ENCODE results near the gene TMEM236. TPM values are rescaled to one million over a fixed set of nuclear protein-coding genes. Genes with fewer than 3 reads are reported as not detected.

The TMEM236 gene
- total RNA-seq, 1 experiment from 2014 or later = 0.07 TPM

DNA sequence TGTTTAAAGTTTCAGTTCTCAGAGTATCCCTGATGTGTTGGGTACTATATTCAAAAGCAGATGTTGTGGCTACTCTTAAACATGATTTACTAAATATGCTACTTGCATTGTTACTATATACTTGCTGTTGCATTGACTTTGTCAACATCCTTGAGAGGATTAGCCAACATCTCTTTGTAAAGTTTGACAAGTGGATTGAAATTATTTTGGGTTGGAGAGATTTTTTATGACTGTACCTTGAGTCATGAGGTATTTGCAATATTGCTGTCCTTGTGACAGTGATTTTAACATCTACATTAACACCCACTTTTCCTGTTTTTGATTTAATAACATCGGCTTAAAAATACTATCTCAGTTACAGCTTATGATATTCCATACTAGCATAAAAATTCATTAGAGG is 89.0 kb downstream of the TMEM236 start:
- Histone ChIP-seq H3K4me3 (replicated peaks in 1 of 2; ENCODE audit: low read depth in 1 of 2, low read length in 2 of 2) (no peak overlapping the region), H3K9me3 (ENCODE audit: control insufficient read depth in 1 of 2, insufficient read depth in 1 of 2, low read depth in 1 of 2, low read length in 2 of 2) (no peaks in the 10 kb centered on the region), H2AFZ (ENCODE audit: low read depth, low read length, poor library complexity, severe bottlenecking) (peak overlapping the region; percentile 27), H3K27ac (ENCODE audit: low read depth, low read length) (no peak overlapping the region), H3K9me2 (ENCODE audit: insufficient read depth) (no peaks in the 10 kb centered on the region), H3K4me2 (ENCODE audit: low read length) (no peak overlapping the region), H3K9ac (ENCODE audit: low read length) (no peak overlapping the region), H3K27me3 (ENCODE audit: insufficient read depth, low read length) (no peaks in the 10 kb centered on the region), H3K4me1 (ENCODE audit: control insufficient read depth in 1 of 2, insufficient read depth in 2 of 2, low read length in 2 of 2) (peaks cover 0 to 12% of the 10 kb centered on the region in 2 experiments; a peak in 2 of 4 replicates), H3K36me3 (ENCODE audit: control insufficient read depth in 1 of 2, insufficient read depth in 2 of 2, low read length in 2 of 2) (no peaks in the 10 kb centered on the region), H3K79me2 (ENCODE audit: insufficient read depth, low read length) (no peaks in the 10 kb centered on the region), H4K20me1 (ENCODE audit: insufficient read depth) (no peaks in the 10 kb centered on the region)
- no peak for TF ChIP-seq EZH2 (IDR thresholded peaks at IDR 0.05)
- intact Hi-C loops (cut with micrococcal nuclease) = loop anchor here (10.0 kb wide), 1 partner anchor 1966 kb away; no protein-coding TSS in a partner anchor
- RAD21 ChIA-PET (ENCODE audit: low non-redundant PET in 1 of 2, low total read pairs in 2 of 2, uncharacterized antibody in 2 of 2, unreplicated experiment in 2 of 2) = no interaction called here
- no peak for ATAC-seq
- POLR2A ChIA-PET = no interaction called here
- CTCF ChIA-PET = no interaction called here
- BruUV-seq (replicated peaks) = no TSS peak
- no peak for DNase-seq (ENCODE audit: low read depth, low spot score)

DNA sequence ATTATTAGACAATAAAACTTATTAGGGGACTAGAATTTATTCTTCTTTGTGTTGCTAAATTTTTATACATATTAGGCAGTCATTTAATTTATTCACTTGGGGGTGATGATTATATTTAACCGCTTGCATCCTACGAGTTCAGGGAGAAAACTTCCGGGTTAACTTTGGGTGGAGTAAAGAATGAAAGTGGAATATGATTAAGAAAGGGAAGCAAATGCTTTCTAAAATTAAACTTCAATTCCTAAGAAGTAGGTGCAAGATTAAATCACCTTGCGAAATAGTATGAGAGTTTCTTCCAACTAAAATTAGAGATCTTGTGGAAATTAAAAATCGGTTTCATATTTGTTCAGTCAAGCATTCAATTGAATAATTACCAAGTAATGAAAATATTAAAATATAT is 90.6 kb downstream of the TMEM236 start:
- no TSS peak for BruUV-seq (replicated peaks)
- H3K4me3 ChIP-seq (replicated peaks in 1 of 2; ENCODE audit: low read depth in 1 of 2, low read length in 2 of 2) = no peak overlapping the region
- H3K4me2 ChIP-seq (ENCODE audit: low read length) = no peak overlapping the region
- no peaks in the 10 kb centered on the region for H3K36me3 ChIP-seq (ENCODE audit: control insufficient read depth in 1 of 2, insufficient read depth in 2 of 2, low read length in 2 of 2)
- DNase-seq (ENCODE audit: low read depth, low spot score) (no peak), ATAC-seq (no peak)
- no peaks in the 10 kb centered on the region for H3K79me2 ChIP-seq (ENCODE audit: insufficient read depth, low read length)
- ChIA-PET RAD21 (ENCODE audit: low non-redundant PET in 1 of 2, low total read pairs in 2 of 2, uncharacterized antibody in 2 of 2, unreplicated experiment in 2 of 2) (no interaction called here), POLR2A (no interaction called here), CTCF (no interaction called here)
- no peaks in the 10 kb centered on the region for H4K20me1 ChIP-seq (ENCODE audit: insufficient read depth)
- H3K9me3 ChIP-seq (ENCODE audit: control insufficient read depth in 1 of 2, insufficient read depth in 1 of 2, low read depth in 1 of 2, low read length in 2 of 2) = no peaks in the 10 kb centered on the region
- no peaks in the 10 kb centered on the region for H3K27me3 ChIP-seq (ENCODE audit: insufficient read depth, low read length)
- H3K4me1 ChIP-seq (ENCODE audit: control insufficient read depth in 1 of 2, insufficient read depth in 2 of 2, low read length in 2 of 2) = peaks cover 0 to 4% of the 10 kb centered on the region in 2 experiments; a peak in 1 of 4 replicates
- H2AFZ ChIP-seq (ENCODE audit: low read depth, low read length, poor library complexity, severe bottlenecking) = no peak overlapping the region
- TF ChIP-seq JUND (IDR thresholded peaks at IDR 0.05) (no peak), ELF1 (IDR thresholded peaks at IDR 0.05; ENCODE audit: borderline replicate concordance, low read depth) (no peak), YY1 (IDR thresholded peaks at IDR 0.05; ENCODE audit: extremely low read depth, insufficient replicate concordance, low read depth, low read length) (no peak), POLR2A (IDR thresholded peaks at IDR 0.05; ENCODE audit: borderline replicate concordance, extremely low read depth, insufficient read depth, insufficient read length) (no peak), RAD21 (IDR thresholded peaks at IDR 0.05; ENCODE audit: low read depth) (no peak), EZH2phosphoT487 (IDR thresholded peaks at IDR 0.05; ENCODE audit: borderline replicate concordance) (no peak), CBX3 (IDR thresholded peaks at IDR 0.05; ENCODE audit: low read depth) (no peak), SRF (IDR thresholded peaks at IDR 0.05; ENCODE audit: low read depth) (no peak)
- TF ChIP-seq, protein P1, sequence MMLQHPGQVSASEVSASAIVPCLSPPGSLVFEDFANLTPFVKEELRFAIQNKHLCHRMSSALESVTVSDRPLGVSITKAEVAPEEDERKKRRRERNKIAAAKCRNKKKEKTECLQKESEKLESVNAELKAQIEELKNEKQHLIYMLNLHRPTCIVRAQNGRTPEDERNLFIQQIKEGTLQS (IDR thresholded peaks at IDR 0.05) = no peak
- TF ChIP-seq, protein P2, sequence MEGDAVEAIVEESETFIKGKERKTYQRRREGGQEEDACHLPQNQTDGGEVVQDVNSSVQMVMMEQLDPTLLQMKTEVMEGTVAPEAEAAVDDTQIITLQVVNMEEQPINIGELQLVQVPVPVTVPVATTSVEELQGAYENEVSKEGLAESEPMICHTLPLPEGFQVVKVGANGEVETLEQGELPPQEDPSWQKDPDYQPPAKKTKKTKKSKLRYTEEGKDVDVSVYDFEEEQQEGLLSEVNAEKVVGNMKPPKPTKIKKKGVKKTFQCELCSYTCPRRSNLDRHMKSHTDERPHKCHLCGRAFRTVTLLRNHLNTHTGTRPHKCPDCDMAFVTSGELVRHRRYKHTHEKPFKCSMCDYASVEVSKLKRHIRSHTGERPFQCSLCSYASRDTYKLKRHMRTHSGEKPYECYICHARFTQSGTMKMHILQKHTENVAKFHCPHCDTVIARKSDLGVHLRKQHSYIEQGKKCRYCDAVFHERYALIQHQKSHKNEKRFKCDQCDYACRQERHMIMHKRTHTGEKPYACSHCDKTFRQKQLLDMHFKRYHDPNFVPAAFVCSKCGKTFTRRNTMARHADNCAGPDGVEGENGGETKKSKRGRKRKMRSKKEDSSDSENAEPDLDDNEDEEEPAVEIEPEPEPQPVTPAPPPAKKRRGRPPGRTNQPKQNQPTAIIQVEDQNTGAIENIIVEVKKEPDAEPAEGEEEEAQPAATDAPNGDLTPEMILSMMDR (IDR thresholded peaks at IDR 0.05 in 2 of 3, conservative IDR thresholded peaks at IDR 0.05 in 1 of 3; ENCODE audit: borderline replicate concordance in 1 of 3, insufficient read depth in 1 of 3, low read depth in 2 of 3, low read length in 2 of 3) = no peak
- TF ChIP-seq, protein P3, sequence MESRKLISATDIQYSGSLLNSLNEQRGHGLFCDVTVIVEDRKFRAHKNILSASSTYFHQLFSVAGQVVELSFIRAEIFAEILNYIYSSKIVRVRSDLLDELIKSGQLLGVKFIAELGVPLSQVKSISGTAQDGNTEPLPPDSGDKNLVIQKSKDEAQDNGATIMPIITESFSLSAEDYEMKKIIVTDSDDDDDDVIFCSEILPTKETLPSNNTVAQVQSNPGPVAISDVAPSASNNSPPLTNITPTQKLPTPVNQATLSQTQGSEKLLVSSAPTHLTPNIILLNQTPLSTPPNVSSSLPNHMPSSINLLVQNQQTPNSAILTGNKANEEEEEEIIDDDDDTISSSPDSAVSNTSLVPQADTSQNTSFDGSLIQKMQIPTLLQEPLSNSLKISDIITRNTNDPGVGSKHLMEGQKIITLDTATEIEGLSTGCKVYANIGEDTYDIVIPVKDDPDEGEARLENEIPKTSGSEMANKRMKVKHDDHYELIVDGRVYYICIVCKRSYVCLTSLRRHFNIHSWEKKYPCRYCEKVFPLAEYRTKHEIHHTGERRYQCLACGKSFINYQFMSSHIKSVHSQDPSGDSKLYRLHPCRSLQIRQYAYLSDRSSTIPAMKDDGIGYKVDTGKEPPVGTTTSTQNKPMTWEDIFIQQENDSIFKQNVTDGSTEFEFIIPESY (IDR thresholded peaks at IDR 0.05; ENCODE audit: extremely low read depth, insufficient replicate concordance, low read length) = no peak
- no peaks in the 10 kb centered on the region for H3K9me2 ChIP-seq (ENCODE audit: insufficient read depth)
- no peak overlapping the region for H3K27ac ChIP-seq (ENCODE audit: low read depth, low read length)
- intact Hi-C loops (cut with micrococcal nuclease) = loop anchor here (10.0 kb wide), 1 partner anchor 1968 kb away; no protein-coding TSS in a partner anchor
- no peak overlapping the region for H3K9ac ChIP-seq (ENCODE audit: low read length)

All from HCT116 (cell line).